Measurements from ENCODE around the gene B4GALNT4. TPM values are rescaled to one million over a fixed set of nuclear protein-coding genes. Genes with fewer than 3 reads are reported as not detected.

B4GALNT4 gene
- total RNA-seq, 4 donors from 2014 or later: 1.8 to 39.7 (median 19.9) TPM

DNA sequence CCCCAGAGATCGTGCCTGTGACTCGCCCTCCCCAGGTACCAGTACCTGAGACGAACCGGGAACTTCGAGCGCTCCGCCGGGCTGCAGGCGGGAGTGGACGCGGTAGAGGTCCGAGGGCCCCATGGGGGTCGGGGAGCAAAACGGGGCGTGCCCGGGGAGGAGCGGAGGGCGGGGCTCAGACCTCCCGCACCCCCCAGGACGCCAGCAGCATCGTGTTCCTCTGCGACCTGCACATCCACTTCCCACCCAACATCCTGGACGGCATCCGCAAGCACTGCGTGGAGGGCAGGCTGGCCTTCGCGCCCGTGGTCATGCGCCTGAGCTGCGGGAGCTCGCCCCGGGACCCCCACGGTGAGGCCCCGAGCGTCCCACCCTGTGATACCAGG is 10.8 kb downstream of the B4GALNT4 start:
- no peaks in the 10 kb centered on the region for H3K27me3 ChIP-seq
- no peak overlapping the region for H3K27ac ChIP-seq
- no peaks in the 10 kb centered on the region for H3K36me3 ChIP-seq
- H3K9me3 ChIP-seq: no peaks in the 10 kb centered on the region
- DNase-seq: no peak
- intact Hi-C loops (cut with DNase I; ENCODE audit: low total_unique reads): no loop called here
- H3K4me1 ChIP-seq: no peaks in the 10 kb centered on the region
- TF ChIP-seq POLR2A (IDR thresholded peaks at IDR 0.05): no peak
- TF ChIP-seq, protein P1, sequence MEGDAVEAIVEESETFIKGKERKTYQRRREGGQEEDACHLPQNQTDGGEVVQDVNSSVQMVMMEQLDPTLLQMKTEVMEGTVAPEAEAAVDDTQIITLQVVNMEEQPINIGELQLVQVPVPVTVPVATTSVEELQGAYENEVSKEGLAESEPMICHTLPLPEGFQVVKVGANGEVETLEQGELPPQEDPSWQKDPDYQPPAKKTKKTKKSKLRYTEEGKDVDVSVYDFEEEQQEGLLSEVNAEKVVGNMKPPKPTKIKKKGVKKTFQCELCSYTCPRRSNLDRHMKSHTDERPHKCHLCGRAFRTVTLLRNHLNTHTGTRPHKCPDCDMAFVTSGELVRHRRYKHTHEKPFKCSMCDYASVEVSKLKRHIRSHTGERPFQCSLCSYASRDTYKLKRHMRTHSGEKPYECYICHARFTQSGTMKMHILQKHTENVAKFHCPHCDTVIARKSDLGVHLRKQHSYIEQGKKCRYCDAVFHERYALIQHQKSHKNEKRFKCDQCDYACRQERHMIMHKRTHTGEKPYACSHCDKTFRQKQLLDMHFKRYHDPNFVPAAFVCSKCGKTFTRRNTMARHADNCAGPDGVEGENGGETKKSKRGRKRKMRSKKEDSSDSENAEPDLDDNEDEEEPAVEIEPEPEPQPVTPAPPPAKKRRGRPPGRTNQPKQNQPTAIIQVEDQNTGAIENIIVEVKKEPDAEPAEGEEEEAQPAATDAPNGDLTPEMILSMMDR (IDR thresholded peaks at IDR 0.05): no peak
- no peak overlapping the region for H3K4me3 ChIP-seq

DNA sequence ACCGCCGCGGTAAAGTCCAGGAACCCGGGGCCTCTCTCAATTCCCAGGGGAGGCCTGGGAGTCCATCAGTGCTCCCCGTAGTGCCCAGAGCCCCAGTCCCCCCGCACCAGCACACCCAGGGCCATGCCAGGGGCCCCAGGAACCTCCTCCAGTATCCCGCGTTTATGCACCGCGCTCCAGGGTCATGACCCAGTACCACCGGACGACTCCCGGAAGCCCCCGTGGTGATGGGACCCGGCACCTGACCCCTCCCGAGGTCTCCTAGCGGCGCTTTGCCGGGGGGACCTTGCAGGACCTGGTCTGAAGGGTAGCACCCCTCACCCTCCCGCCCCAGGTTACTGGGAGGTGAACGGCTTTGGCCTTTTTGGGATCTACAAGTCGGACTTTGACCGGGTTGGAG is 11.2 kb downstream of the B4GALNT4 start:
- intact Hi-C loops (cut with DNase I; ENCODE audit: low total_unique reads): no loop called here

DNA sequence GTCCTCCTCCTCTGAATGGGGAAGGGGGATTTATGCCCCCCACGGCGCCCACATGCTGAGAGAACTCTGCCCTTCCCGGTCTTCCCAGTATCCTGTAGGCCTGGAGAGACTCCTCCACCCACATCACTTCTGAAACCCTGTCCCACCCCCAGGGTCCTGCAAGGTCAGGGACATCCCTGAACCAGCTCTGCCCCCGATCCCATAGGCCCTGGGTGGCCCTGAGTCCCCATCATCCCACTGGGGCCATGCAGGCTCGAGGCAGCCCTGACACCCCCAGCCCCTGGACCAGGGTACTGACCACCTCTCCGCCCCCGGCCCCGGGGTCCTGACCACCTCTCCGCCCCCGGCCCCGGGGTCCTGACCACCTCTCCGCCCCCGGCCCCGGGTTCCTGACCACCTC is 11.7 kb downstream of the B4GALNT4 start:
- intact Hi-C loops (cut with DNase I; ENCODE audit: low total_unique reads): no loop called here

More for the DNA sequence above, 11.2 kb downstream of the B4GALNT4 start:
- no peak for DNase-seq
- Histone ChIP-seq H3K4me3 (no peak overlapping the region), H3K36me3 (no peaks in the 10 kb centered on the region), H3K4me1 (no peaks in the 10 kb centered on the region), H3K9me3 (no peaks in the 10 kb centered on the region), H3K27ac (no peak overlapping the region), H3K27me3 (no peaks in the 10 kb centered on the region)
- TF ChIP-seq POLR2A (IDR thresholded peaks at IDR 0.05): no peak
- TF ChIP-seq, protein P1 (IDR thresholded peaks at IDR 0.05): no peak

DNA sequence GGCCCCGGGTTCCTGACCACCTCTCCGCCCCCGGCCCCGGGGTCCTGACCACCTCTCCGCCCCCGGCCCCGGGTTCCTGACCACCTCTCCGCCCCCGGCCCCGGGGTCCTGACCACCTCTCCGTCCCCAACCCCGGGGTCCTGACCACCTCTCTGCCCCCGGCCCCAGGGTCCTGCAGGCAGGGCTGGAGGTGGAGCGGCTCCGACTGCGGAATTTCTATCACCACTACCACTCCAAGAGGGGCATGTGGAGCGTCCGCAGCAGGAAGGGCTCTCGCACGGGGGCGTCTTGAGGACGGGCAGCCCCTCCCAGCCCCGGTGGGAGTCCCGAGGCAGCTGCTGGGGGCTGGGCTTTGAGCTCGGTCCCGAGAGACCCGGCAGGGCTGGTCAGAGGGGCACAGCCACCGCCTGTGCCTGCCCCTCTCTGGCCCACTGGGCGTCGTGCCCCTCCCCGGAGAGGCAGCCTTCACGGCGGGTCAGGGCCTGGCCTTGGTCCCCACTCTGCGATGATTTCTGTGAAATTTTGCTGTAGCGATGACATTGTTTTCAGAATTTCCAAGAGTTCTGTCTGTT is 12.3 kb downstream of the B4GALNT4 start:
- intact Hi-C loops (cut with DNase I; ENCODE audit: low total_unique reads): no loop called here

More for the DNA sequence above, 11.7 kb downstream of the B4GALNT4 start:
- no peaks in the 10 kb centered on the region for H3K4me1 ChIP-seq
- TF ChIP-seq, protein P1 (IDR thresholded peaks at IDR 0.05): no peak
- no peak for TF ChIP-seq POLR2A (IDR thresholded peaks at IDR 0.05)
- H3K36me3 ChIP-seq: no peaks in the 10 kb centered on the region
- no peaks in the 10 kb centered on the region for H3K9me3 ChIP-seq
- no peak for DNase-seq
- H3K27me3 ChIP-seq: no peaks in the 10 kb centered on the region
- H3K27ac ChIP-seq: no peak overlapping the region
- H3K4me3 ChIP-seq: no peak overlapping the region

DNA sequence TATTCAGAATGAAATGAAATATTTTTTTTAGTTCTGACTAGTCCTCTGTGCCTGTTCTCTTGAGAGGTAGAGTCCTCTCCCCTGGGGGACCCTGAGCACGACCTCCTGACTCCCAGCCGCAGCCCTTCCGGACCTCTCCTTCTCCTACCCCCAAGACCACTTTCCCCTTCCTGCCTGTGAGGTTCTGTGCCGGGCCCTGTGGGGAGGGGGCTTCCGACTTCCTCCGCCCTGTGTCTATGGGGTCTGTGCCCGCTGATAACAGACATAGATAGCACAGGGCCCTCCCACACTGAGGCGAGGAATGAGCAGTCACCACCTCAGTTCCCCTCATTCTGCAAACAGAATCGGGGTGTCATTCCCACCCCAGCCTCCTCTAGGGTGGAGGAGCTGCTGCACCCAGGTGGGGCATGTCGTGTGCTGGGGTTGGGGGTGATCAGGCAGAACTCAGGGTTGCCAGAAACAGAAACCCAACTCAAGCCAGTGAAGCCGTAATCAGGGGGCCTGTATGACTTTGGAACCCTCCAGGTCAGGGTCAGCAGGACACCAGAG is 12.9 kb downstream of the B4GALNT4 start:
- no peaks in the 10 kb centered on the region for H3K36me3 ChIP-seq
- no peak overlapping the region for H3K27ac ChIP-seq
- no peaks in the 10 kb centered on the region for H3K9me3 ChIP-seq
- DNase-seq: no peak
- TF ChIP-seq POLR2A (IDR thresholded peaks at IDR 0.05): no peak
- TF ChIP-seq, protein P1 (IDR thresholded peaks at IDR 0.05): no peak
- H3K4me1 ChIP-seq: no peaks in the 10 kb centered on the region
- H3K27me3 ChIP-seq: no peaks in the 10 kb centered on the region
- H3K4me3 ChIP-seq: no peak overlapping the region
- intact Hi-C loops (cut with DNase I; ENCODE audit: low total_unique reads): no loop called here

More for the DNA sequence above, 12.3 kb downstream of the B4GALNT4 start:
- H3K4me3 ChIP-seq: no peak overlapping the region
- no peaks in the 10 kb centered on the region for H3K27me3 ChIP-seq
- H3K27ac ChIP-seq: no peak overlapping the region
- no peak for TF ChIP-seq POLR2A (IDR thresholded peaks at IDR 0.05)
- TF ChIP-seq, protein P1 (IDR thresholded peaks at IDR 0.05): no peak
- DNase-seq: no peak
- no peaks in the 10 kb centered on the region for H3K4me1 ChIP-seq
- H3K36me3 ChIP-seq: no peaks in the 10 kb centered on the region
- no peaks in the 10 kb centered on the region for H3K9me3 ChIP-seq

All from uterus (tissue), 4 donors.